Measurements from ENCODE around the gene THAP11.
"Not testable (repeated sequence)": the region's sequence is repeated elsewhere in the genome, so short reads cannot be mapped to it uniquely, and the experiment has no call there.

Gene THAP11

GRCh38 chr16:67861877-67862276 is 19.8 kb downstream of the THAP11 start:
- DNase-seq (ENCODE audit: low read depth): no peak
- no peak overlapping the region for H3K4me3 ChIP-seq (replicated peaks; ENCODE audit: low read depth, low read length)
- no peak for TF ChIP-seq CTCF (IDR thresholded peaks at IDR 0.05; ENCODE audit: low read length, missing control alignments)

- TF ChIP-seq CTCF (IDR thresholded peaks at IDR 0.05; ENCODE audit: low read length, missing control alignments): no peak
- DNase-seq (ENCODE audit: low read depth): peak; percentile 66
- H3K4me3 ChIP-seq (replicated peaks; ENCODE audit: low read depth, low read length): no peak overlapping the region
Observed at GRCh38 chr16:67862623-67863583, 20.8 kb downstream of the THAP11 start.

- not testable (repeated sequence) for H3K4me3 ChIP-seq (replicated peaks; ENCODE audit: low read depth, low read length); DNase-seq (ENCODE audit: low read depth)
Observed at GRCh38 chr16:67864044-67864443, 21.9 kb downstream of the THAP11 start.

- TF ChIP-seq CTCF (IDR thresholded peaks at IDR 0.05; ENCODE audit: low read length, missing control alignments): no peak
- DNase-seq (ENCODE audit: low read depth): no peak
- H3K4me3 ChIP-seq (replicated peaks; ENCODE audit: low read depth, low read length): no peak overlapping the region
Observed at GRCh38 chr16:67864594-67864993, 22.5 kb downstream of the THAP11 start.

- TF ChIP-seq CTCF (IDR thresholded peaks at IDR 0.05; ENCODE audit: low read length, missing control alignments): peak; percentile 46
- peak; percentile 53 for DNase-seq (ENCODE audit: low read depth)
- H3K4me3 ChIP-seq (replicated peaks; ENCODE audit: low read depth, low read length): no peak overlapping the region
Observed at GRCh38 chr16:67865318-67865717, 23.2 kb downstream of the THAP11 start.

GRCh38 chr16:67868290-67868689 is 26.2 kb downstream of the THAP11 start:
- no peak for TF ChIP-seq CTCF (IDR thresholded peaks at IDR 0.05; ENCODE audit: low read length, missing control alignments)
- H3K4me3 ChIP-seq (replicated peaks; ENCODE audit: low read depth, low read length): no peak overlapping the region

GRCh38 chr16:67869653-67870052 is 27.5 kb downstream of the THAP11 start:
- no peak overlapping the region for H3K4me3 ChIP-seq (replicated peaks; ENCODE audit: low read depth, low read length)
- no peak for TF ChIP-seq CTCF (IDR thresholded peaks at IDR 0.05; ENCODE audit: low read length, missing control alignments)
- DNase-seq (ENCODE audit: low read depth): no peak

More at GRCh38 chr16:67868290-67868689, 26.2 kb downstream of the THAP11 start:
- no peak for DNase-seq (ENCODE audit: low read depth)

Measured in fibroblast of pulmonary artery (primary cell).